Fibroblast of lung (primary cell): Measurements from ENCODE around the gene ODAD3. TPM values are rescaled to one million over a fixed set of nuclear protein-coding genes. Genes with fewer than 3 reads are reported as not detected.

ENCODE experiments used
- DNase-seq, 2 donors: peaks; one replicate each; pipeline versions ENCODE4 v3.0.0 to v3.0.0-alpha.2; 2010; ENCODE audit warnings: low read depth in 2 of 2
- H2AFZ ChIP-seq: 2 replicates; pipeline ENCODE4 v1.5.1; 2012; ENCODE audit warnings: low read length, control low read depth, inconsistent platforms
- H3K27ac ChIP-seq: 2 replicates; pipeline ENCODE4 v1.5.1; 2011; ENCODE audit warnings: low read length, control low read depth; ENCODE audit not compliant: insufficient read depth
- H3K27me3 ChIP-seq: 2 replicates; pipeline ENCODE4 v1.5.1; 2011; ENCODE audit warnings: mild to moderate bottlenecking, low read length; ENCODE audit not compliant: control insufficient read depth, insufficient read depth
- H3K36me3 ChIP-seq: 2 replicates; pipeline ENCODE4 v1.5.1; 2011; ENCODE audit warnings: low read length; ENCODE audit not compliant: control insufficient read depth, insufficient read depth
- H3K4me1 ChIP-seq: 2 replicates; pipeline ENCODE4 v1.5.1; 2011; ENCODE audit warnings: low read length; ENCODE audit not compliant: control insufficient read depth, insufficient read depth; ENCODE audit errors: extremely low read depth
- H3K4me2 ChIP-seq: 2 replicates; pipeline ENCODE4 v1.5.1; 2011; ENCODE audit warnings: low read length, control low read depth; ENCODE audit not compliant: insufficient read depth; ENCODE audit errors: extremely low read depth
- H3K4me3 ChIP-seq, 4 experiments: fragments of 200-600 bp in 1 of 4; sonication (generic) in 1 of 4; replicated peaks in 1 of 4; 2 replicates each; pipeline ENCODE4 v1.5.1; 2011 to 2016; ENCODE audit warnings: low read length in 4 of 4, low read depth in 3 of 4, mild to moderate bottlenecking in 3 of 4, control low read depth in 2 of 4, inconsistent platforms in 1 of 4, mixed read lengths in 1 of 4; ENCODE audit not compliant: insufficient read depth in 1 of 4; ENCODE audit errors: control extremely low read depth in 1 of 4
- H3K79me2 ChIP-seq: 2 replicates; pipeline ENCODE4 v1.5.1; 2012; ENCODE audit warnings: mild to moderate bottlenecking, low read length, inconsistent platforms; ENCODE audit not compliant: control insufficient read depth, insufficient read depth
- H3K9ac ChIP-seq: 2 replicates; pipeline ENCODE4 v1.5.1; 2011; ENCODE audit warnings: mild to moderate bottlenecking, low read length, control low read depth; ENCODE audit not compliant: insufficient read depth
- H3K9me3 ChIP-seq: 2 replicates; pipeline ENCODE4 v1.5.1; 2012; ENCODE audit warnings: low read depth, low read length; ENCODE audit not compliant: control insufficient read depth, insufficient read depth
- H4K20me1 ChIP-seq: 2 replicates; pipeline ENCODE4 v1.5.1; 2011; ENCODE audit warnings: low read length; ENCODE audit not compliant: control insufficient read depth, insufficient read depth; ENCODE audit errors: extremely low read depth
- EZH2 ChIP-seq: IDR thresholded peaks from 2 replicates; pipeline ENCODE4 v1.5.1; 2012; ENCODE audit warnings: low read length, control low read depth, mild to moderate bottlenecking; ENCODE audit errors: missing control alignments
- polyA plus RNA-seq, 2 donors: library from polyadenylated mRNA; depleted of rRNA in 1 of 2; stranded (reverse) in 1 of 2; unstranded in 1 of 2; fragments of >200 nt; gene quantifications; 2 replicates each; pipeline ENCODE4 v1.2.1, GENCODE V29; 2011 to 2012; ENCODE audit warnings: missing spikeins in 1 of 2
- total RNA-seq: library from RNA; depleted of rRNA; stranded (reverse); fragments of >200 nt; gene quantifications from 2 replicates; pipeline ENCODE4 v1.2.1, GENCODE V29; 2014
- TF ChIP-seq, protein P1 (sequence below), 2 donors: IDR thresholded peaks in 1 of 2; conservative IDR thresholded peaks in 1 of 2; 1 replicate in 1 of 2; 2 replicates in 1 of 2; pipeline ENCODE4 v1.5.1; 2011 to 2012; ENCODE audit warnings: low read length in 2 of 2, control low read depth in 1 of 2, inconsistent platforms in 1 of 2, low read depth in 1 of 2, mild to moderate bottlenecking in 1 of 2

The ODAD3 gene
- total and polyA plus RNA-seq, 2 donors (not counting 1 experiment from before 2014, with no cell fraction given) = 0.32 to 0.66 TPM

DNA sequence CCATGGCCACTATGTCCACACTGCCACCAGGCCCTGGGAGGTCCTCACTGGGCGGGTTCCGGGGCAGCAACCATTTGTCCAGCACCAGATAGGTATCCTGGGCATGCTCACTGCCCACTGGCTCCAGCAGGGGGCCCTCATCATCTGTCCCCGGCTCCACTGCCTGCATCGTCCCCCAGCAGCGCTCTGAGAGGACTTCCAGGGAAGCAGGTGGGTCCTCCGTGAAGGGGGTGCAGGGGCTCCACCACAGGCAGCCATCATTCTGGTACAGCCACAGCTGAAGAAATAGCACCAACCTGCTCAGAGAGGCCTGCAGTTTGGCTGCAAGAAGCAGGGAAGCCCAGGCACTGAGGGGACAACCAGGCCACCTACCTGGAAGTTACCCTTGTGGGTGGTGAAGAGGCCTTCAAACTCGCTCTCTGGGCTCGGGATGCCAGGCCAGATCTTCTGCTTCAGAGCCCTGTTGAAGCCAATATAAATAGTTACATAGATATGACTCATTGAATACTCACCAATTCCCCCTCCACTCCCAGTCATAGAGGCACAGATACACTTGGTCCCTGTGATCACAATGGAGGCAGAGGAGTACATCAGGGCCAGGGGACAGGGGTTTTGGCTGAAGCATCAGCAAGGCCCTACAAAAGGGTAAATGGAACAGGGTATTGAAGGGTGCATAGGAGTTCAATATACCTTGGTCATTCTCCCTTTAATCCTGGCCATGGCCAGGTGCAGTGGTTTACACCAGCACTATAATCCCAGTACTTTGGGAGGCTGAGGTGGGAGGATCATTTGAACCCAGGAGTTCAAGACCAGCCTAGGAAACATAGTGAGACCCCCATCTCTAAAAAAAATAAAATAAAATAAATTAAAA lies 56.4 kb downstream of the ODAD3 start:
- Histone ChIP-seq H3K9me3 (no peaks in the 10 kb centered on the region), H2AFZ (no peak overlapping the region), H3K9ac (no peak overlapping the region), H3K36me3 (no peaks in the 10 kb centered on the region), H3K27me3 (no peaks in the 10 kb centered on the region), H4K20me1 (no peaks in the 10 kb centered on the region), H3K27ac (peak overlapping the region; percentile 46), H3K4me1 (peaks cover 31% of the 10 kb centered on the region), H3K4me2 (peak overlapping the region; percentile 57), H3K79me2 (peaks cover 7% of the 10 kb centered on the region), H3K4me3 (no peak overlapping the region)
- DNase-seq = peak; percentile 76 to 86
- TF ChIP-seq EZH2 = no peak
- TF ChIP-seq, protein P1, sequence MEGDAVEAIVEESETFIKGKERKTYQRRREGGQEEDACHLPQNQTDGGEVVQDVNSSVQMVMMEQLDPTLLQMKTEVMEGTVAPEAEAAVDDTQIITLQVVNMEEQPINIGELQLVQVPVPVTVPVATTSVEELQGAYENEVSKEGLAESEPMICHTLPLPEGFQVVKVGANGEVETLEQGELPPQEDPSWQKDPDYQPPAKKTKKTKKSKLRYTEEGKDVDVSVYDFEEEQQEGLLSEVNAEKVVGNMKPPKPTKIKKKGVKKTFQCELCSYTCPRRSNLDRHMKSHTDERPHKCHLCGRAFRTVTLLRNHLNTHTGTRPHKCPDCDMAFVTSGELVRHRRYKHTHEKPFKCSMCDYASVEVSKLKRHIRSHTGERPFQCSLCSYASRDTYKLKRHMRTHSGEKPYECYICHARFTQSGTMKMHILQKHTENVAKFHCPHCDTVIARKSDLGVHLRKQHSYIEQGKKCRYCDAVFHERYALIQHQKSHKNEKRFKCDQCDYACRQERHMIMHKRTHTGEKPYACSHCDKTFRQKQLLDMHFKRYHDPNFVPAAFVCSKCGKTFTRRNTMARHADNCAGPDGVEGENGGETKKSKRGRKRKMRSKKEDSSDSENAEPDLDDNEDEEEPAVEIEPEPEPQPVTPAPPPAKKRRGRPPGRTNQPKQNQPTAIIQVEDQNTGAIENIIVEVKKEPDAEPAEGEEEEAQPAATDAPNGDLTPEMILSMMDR (conservative IDR thresholded peaks at IDR 0.05 in 1 of 2, IDR thresholded peaks at IDR 0.05 in 1 of 2; ENCODE audit: low read depth in 1 of 2, low read length in 2 of 2) = peak; percentile 50 to 52

DNA sequence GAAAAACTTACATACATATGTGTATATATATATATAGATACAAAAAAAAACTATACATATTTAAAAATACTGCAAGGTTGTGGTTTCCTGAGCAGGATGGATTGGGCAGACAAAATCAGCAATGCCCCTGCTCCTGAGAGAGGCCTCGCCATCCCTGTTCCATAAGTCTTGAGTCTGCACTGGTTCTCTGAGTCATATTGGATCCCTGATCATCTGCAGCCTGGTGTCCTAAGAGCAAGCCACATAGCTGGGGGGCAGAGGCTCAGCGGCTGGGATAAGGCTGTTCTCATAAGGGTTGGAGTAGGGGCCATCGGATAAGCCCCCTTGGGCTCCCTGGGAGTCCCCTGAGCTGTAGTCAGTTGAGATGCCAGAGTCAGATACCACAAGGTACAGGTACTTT lies 57.2 kb downstream of the ODAD3 start:
- Histone ChIP-seq H3K4me2 (peak overlapping the region; percentile 54), H3K36me3 (no peaks in the 10 kb centered on the region), H3K9me3 (no peaks in the 10 kb centered on the region), H3K27ac (peak overlapping the region; percentile 46), H3K27me3 (no peaks in the 10 kb centered on the region), H3K9ac (no peak overlapping the region), H3K4me3 (no peak overlapping the region), H4K20me1 (no peaks in the 10 kb centered on the region), H2AFZ (no peak overlapping the region), H3K4me1 (peaks cover 31% of the 10 kb centered on the region), H3K79me2 (peaks cover 7% of the 10 kb centered on the region)
- TF ChIP-seq, protein P1 (conservative IDR thresholded peaks at IDR 0.05 in 1 of 2, IDR thresholded peaks at IDR 0.05 in 1 of 2; ENCODE audit: low read depth in 1 of 2, low read length in 2 of 2) = no peak
- TF ChIP-seq EZH2 = no peak
- DNase-seq = peak in 1 of 2 donors; percentile 49

DNA sequence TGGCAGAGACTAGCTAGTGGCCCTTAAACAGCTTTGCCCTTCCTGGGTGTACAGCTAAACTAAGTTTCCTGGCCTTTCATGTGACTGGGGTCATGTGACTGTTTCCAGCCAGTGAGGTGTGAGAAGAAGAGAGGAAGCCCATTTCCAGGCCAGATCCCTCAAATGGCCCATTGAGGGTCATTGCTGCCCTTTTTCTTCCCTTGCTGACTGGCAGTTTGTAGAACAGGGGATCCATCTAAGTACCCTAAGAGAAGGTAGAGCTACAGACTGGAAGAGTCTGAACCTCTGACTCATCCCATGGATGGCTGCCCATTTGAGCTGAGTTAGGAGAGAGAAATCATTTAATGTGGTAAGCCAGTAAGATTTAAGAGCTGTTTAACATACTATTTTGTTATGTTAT lies 57.7 kb downstream of the ODAD3 start:
- Histone ChIP-seq H3K4me2 (peak overlapping the region; percentile 75), H3K4me1 (peaks cover 31% of the 10 kb centered on the region), H4K20me1 (no peaks in the 10 kb centered on the region), H3K27me3 (no peaks in the 10 kb centered on the region), H3K27ac (peak overlapping the region; percentile 48), H3K79me2 (peaks cover 7% of the 10 kb centered on the region), H3K36me3 (no peaks in the 10 kb centered on the region), H3K4me3 (no peak overlapping the region), H3K9ac (no peak overlapping the region), H3K9me3 (no peaks in the 10 kb centered on the region), H2AFZ (peak overlapping the region; percentile 51)
- DNase-seq = peak; percentile 91 to 92
- TF ChIP-seq, protein P1 (conservative IDR thresholded peaks at IDR 0.05 in 1 of 2, IDR thresholded peaks at IDR 0.05 in 1 of 2; ENCODE audit: low read depth in 1 of 2, low read length in 2 of 2) = no peak
- no peak for TF ChIP-seq EZH2
